Pancreas (tissue), 10 donors: ENCODE data around the gene SCARF2. TPM values are rescaled to one million over a fixed set of nuclear protein-coding genes. Genes with fewer than 3 reads are reported as not detected.

Experiments
- ATAC-seq, 4 donors: fragments of 200-7000 bp; cut with Tn5 transposase; one replicate each; pipeline versions ENCODE4 v1.8.0 to v1.9.1; 2020; ENCODE audit warnings: mild to moderate bottlenecking in 4 of 4, moderate library complexity in 4 of 4
- DNase-seq, 6 donors: peaks; one replicate each; pipeline ENCODE4 v3.0.0-alpha.2; 2020
- FAIRE-seq: peaks from 2 replicates; lab custom pipeline; 2012; peaks lifted over from hg19 to GRCh38; lab: Jason Lieb, UNC
- H3K27ac ChIP-seq, 4 donors: fragments of 200-600 bp; sonication (generic); 1 replicate in 3 of 4; 2 replicates in 1 of 4; pipeline versions ENCODE4 v1.5.0 to v1.8.0; 2020
- H3K27me3 ChIP-seq, 4 donors: fragments of 200-600 bp; one replicate each; pipeline ENCODE4 v1.8.0; 2021
- H3K36me3 ChIP-seq, 3 donors: fragments of 200-600 bp; sonication (generic) in 1 of 3; one replicate each; pipeline versions ENCODE4 v1.5.0 to v1.8.0; 2020 to 2021
- H3K4me1 ChIP-seq, 3 donors: fragments of 200-600 bp; one replicate each; pipeline ENCODE4 v1.8.0; 2021
- H3K4me3 ChIP-seq, 4 donors: fragments of 200-600 bp; sonication (generic) in 2 of 4; one replicate each; pipeline versions ENCODE4 v1.5.0 to v1.8.0; 2020 to 2021
- H3K9me3 ChIP-seq, 4 donors: fragments of 200-600 bp; one replicate each; pipeline ENCODE4 v1.8.0; 2021
- CTCF ChIP-seq, 4 donors: fragments of 200-600 bp; sonication (generic) in 3 of 4; IDR thresholded peaks; one replicate each; pipeline versions ENCODE4 v1.5.0 to v1.8.0; 2021; ENCODE audit warnings: antibody characterized with exemption in 4 of 4
- WGBS, 2 donors: extraction: QIAGEN DNeasy Blood & Tissue Kit; methylation state at CpG; one replicate each; pipeline ENCODE4 v1.1.7; 2013; 5-methylcytosine and 5-hydroxymethylcytosine counted together
- intact Hi-C, 3 donors: fragments of 100-400 bp; cut with DNase I; formaldehyde crosslinking; loops; one replicate each; pipeline versions ENCODE4 v1.11.1 to v1.14.2; 2022
- polyA plus RNA-seq, 2 donors: library from polyadenylated mRNA; stranded (reverse); fragments of 200-250 nt; gene quantifications; one replicate each; pipeline ENCODE4 v1.2.3, GENCODE V29; 2013
- total RNA-seq, 6 donors: library from RNA; stranded (reverse); fragmentation: NEBNext Ultra II Directional in 4 of 6; extraction: Animal tissue kit (Norgen Biotek cat#: 25700) in 4 of 6; gene quantifications; one replicate each; pipeline versions ENCODE4 v1.2.1 to v1.2.4, GENCODE V29; 2021 to 2023
- donor health status: healthy with polysubstance abuse.
- donor health status: DM: no; HTN: no; CAD: no; lungs with moderate emphysema.
- donor health status: DM: no; HTN: no; CAD: no.
- donor health status: control.
- donor health status: control.
- donor health status: Bipolar disorder and iron deficiency.
- donor health status: DM: yes; HTN: yes; CAD: no.
- donor health status: DM: no; HTN: no; CAD: no.
- donor health status: DM: no; HTN: no; CAD: no.
- donor health status: DM: yes; HTN: yes; CAD: no.

SCARF2 gene
- total and polyA plus RNA-seq, 8 donors = 1.1 to 5.2 (median 1.5) TPM

GRCh38 chr22:20434264-20434751 is 3.3 kb downstream of the SCARF2 start:
- WGBS, 2 donors = 93 to 98% methylated on average over 12 of the region's 12 CpGs
- no peak for FAIRE-seq
- TF ChIP-seq CTCF (IDR thresholded peaks at IDR 0.05) = no peak
- ATAC-seq = no peak
- DNase-seq = peak in 1 of 6 donors; percentile 30
- Histone ChIP-seq H3K4me1 (peaks cover 4 to 16% (median 9%) of the 10 kb centered on the region in 3 donors), H3K27me3 (peaks cover 0 to 17% (median 0%) of the 10 kb centered on the region in 4 donors), H3K9me3 (no peaks in the 10 kb centered on the region), H3K4me3 (no peak overlapping the region), H3K27ac (no peak overlapping the region), H3K36me3 (no peaks in the 10 kb centered on the region)
- intact Hi-C loops = no loop called here

- DNase-seq (no peak), ATAC-seq (no peak), FAIRE-seq (no peak)
- no peaks in the 10 kb centered on the region for H3K36me3 ChIP-seq
- H3K4me3 ChIP-seq = no peak overlapping the region
- H3K9me3 ChIP-seq = no peaks in the 10 kb centered on the region
- WGBS, 2 donors = 75 to 83% methylated on average over 4 of the region's 4 CpGs
- peaks cover 0 to 19% (median 0%) of the 10 kb centered on the region in 4 donors for H3K27me3 ChIP-seq
- intact Hi-C loops = no loop called here
- H3K4me1 ChIP-seq = peaks cover 4 to 16% (median 9%) of the 10 kb centered on the region in 3 donors
- no peak overlapping the region for H3K27ac ChIP-seq
- TF ChIP-seq CTCF (IDR thresholded peaks at IDR 0.05) = no peak
These were observed 3.9 kb downstream of the SCARF2 start for GRCh38 chr22:20433686-20434241.

- intact Hi-C loops = no loop called here
- peaks cover 4 to 16% (median 9%) of the 10 kb centered on the region in 3 donors for H3K4me1 ChIP-seq
- no peaks in the 10 kb centered on the region for H3K36me3 ChIP-seq
- 92 to 96% methylated on average over 11 of the region's 11 CpGs for whole genome bisulfite sequencing, 2 donors
- FAIRE-seq = no peak
- peaks cover 0 to 22% (median 0%) of the 10 kb centered on the region in 4 donors for H3K27me3 ChIP-seq
- TF ChIP-seq CTCF (IDR thresholded peaks at IDR 0.05) = no peak
- no peak overlapping the region for H3K27ac ChIP-seq
- DNase-seq = no peak
- no peak overlapping the region for H3K4me3 ChIP-seq
- ATAC-seq = no peak
- H3K9me3 ChIP-seq = no peaks in the 10 kb centered on the region
These were observed 4.4 kb downstream of the SCARF2 start for GRCh38 chr22:20433191-20433590.

- no peak overlapping the region for H3K4me3 ChIP-seq
- H3K36me3 ChIP-seq = no peaks in the 10 kb centered on the region
- DNase-seq (no peak), ATAC-seq (no peak), FAIRE-seq (no peak)
- TF ChIP-seq CTCF (IDR thresholded peaks at IDR 0.05) = no peak
- peaks cover 0 to 26% (median 0%) of the 10 kb centered on the region in 4 donors for H3K27me3 ChIP-seq
- peaks cover 4 to 16% (median 9%) of the 10 kb centered on the region in 3 donors for H3K4me1 ChIP-seq
- H3K9me3 ChIP-seq = no peaks in the 10 kb centered on the region
- 85 to 95% methylated on average over 3 of the region's 3 CpGs for WGBS, 2 donors
- intact Hi-C loops = no loop called here
- no peak overlapping the region for H3K27ac ChIP-seq
These were observed 5.4 kb downstream of the SCARF2 start for GRCh38 chr22:20432244-20432686.
